Stimulated activated effector memory CD8-positive, alpha-beta T cell treated with anti-CD3 and anti-CD28 coated beads, Interleukin-12 subunit alpha, Interleukin-12 subunit beta, amount 100 ng/mL, for 72 hours (primary cell): ENCODE results near the gene VPS35L.

Source experiments
- ATAC-seq: fragments of 150-1000 bp; cut with Tn5 transposase; 2 replicates; pipeline ENCODE4 v1.10.0; 2021
- DNase-seq, 2 donors: peaks; one replicate each; pipeline ENCODE4 v3.0.0; 2021 to 2022; ENCODE audit warnings: low spot score in 2 of 2
- H3K27ac Mint-ChIP-seq: one replicate; pipeline ENCODE4 v1.8.0; 2022; ENCODE audit warnings: mild to moderate bottlenecking, mixed read lengths
- H3K36me3 Mint-ChIP-seq: one replicate; pipeline ENCODE4 v1.8.0; 2022; ENCODE audit warnings: mild to moderate bottlenecking, mixed read lengths
- H3K4me1 Mint-ChIP-seq: one replicate; pipeline ENCODE4 v1.8.0; 2022; ENCODE audit warnings: mixed read lengths
- H3K4me3 Mint-ChIP-seq: one replicate; pipeline ENCODE4 v1.8.0; 2022; ENCODE audit warnings: mild to moderate bottlenecking, mixed read lengths
- H3K9me3 Mint-ChIP-seq: one replicate; pipeline ENCODE4 v1.8.0; 2022; ENCODE audit warnings: mixed read lengths

Gene VPS35L, protein sequence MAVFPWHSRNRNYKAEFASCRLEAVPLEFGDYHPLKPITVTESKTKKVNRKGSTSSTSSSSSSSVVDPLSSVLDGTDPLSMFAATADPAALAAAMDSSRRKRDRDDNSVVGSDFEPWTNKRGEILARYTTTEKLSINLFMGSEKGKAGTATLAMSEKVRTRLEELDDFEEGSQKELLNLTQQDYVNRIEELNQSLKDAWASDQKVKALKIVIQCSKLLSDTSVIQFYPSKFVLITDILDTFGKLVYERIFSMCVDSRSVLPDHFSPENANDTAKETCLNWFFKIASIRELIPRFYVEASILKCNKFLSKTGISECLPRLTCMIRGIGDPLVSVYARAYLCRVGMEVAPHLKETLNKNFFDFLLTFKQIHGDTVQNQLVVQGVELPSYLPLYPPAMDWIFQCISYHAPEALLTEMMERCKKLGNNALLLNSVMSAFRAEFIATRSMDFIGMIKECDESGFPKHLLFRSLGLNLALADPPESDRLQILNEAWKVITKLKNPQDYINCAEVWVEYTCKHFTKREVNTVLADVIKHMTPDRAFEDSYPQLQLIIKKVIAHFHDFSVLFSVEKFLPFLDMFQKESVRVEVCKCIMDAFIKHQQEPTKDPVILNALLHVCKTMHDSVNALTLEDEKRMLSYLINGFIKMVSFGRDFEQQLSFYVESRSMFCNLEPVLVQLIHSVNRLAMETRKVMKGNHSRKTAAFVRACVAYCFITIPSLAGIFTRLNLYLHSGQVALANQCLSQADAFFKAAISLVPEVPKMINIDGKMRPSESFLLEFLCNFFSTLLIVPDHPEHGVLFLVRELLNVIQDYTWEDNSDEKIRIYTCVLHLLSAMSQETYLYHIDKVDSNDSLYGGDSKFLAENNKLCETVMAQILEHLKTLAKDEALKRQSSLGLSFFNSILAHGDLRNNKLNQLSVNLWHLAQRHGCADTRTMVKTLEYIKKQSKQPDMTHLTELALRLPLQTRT

DNA sequence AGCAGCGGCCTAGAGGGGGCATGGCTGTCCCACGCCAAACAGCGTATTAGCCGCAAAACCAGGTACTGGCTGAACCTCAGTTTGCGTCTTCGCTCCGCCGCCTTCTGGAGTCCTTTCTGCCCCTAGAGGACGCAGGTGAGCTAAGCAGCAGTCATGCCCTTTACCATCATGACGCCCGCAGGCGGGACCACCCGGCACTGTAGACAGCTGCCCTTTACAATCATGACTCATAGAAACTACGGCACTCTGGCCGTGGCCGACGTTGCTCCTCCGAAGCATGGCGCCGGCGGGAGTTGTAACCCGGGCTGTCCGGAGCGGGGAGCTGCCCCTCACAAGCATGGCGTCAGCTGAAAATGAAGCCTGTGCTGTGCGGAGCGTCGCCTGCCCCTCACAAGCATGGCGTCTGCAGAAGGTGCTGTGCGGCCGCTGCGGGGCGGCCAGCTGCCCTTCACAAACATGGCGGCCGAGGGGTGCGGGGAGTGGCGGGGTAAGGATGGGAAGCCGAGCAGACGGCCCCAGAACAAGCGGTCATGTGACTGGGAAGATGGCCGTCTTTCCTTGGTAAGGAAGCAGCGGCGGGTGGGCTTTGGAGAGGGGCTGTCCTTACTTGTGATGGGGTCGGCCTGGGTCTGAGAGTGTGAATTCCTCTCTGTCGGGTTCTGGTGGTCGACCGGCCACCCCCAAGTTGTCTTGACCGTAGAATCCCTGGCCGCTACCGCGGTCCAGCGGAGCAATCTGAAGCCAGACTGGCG lies at the start of gene VPS35L:
VPS35L (plus strand) TSS at position 518 of the 752 bp plus-strand sequence; CDS start at position 545, 27 bp downstream.
- H3K9me3 Mint-ChIP-seq: no peaks in the 10 kb centered on the region
- H3K27ac Mint-ChIP-seq: peak within 1 kb of the TSS; percentile 98
- DNase-seq: peak; percentile 89 to 98
- peak within 1 kb of the TSS; percentile 91 for H3K4me3 Mint-ChIP-seq
- peaks cover 19% of the 10 kb centered on the region for H3K36me3 Mint-ChIP-seq
- peak; percentile 97 for ATAC-seq
- H3K4me1 Mint-ChIP-seq: peaks cover 18% of the 10 kb centered on the region

DNA sequence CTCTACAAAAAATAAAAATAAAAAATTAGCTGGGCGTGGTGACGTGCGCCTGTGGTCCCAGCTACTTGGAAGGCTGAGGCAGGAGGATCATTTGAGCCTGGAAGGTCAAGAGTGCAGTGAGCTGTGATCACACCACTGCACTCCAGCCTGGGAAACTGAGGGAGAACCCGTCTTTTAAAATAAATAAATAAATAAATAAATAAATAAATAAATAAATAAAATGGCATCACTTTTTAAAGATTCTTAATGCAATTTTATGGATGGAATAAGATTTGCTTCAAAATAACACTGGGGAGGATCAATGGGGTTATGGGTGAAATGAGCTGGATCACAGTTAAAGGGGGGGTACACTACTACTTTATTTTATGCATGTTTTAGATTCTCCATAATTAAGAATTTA lies 48.5 kb upstream of the VPS35L start:
- no peak overlapping the region for H3K4me3 Mint-ChIP-seq
- H3K36me3 Mint-ChIP-seq: peaks cover 93% of the 10 kb centered on the region
- ATAC-seq (no peak), DNase-seq (no peak)
- no peak overlapping the region for H3K27ac Mint-ChIP-seq
- H3K4me1 Mint-ChIP-seq: no peaks in the 10 kb centered on the region
- H3K9me3 Mint-ChIP-seq: no peaks in the 10 kb centered on the region

DNA sequence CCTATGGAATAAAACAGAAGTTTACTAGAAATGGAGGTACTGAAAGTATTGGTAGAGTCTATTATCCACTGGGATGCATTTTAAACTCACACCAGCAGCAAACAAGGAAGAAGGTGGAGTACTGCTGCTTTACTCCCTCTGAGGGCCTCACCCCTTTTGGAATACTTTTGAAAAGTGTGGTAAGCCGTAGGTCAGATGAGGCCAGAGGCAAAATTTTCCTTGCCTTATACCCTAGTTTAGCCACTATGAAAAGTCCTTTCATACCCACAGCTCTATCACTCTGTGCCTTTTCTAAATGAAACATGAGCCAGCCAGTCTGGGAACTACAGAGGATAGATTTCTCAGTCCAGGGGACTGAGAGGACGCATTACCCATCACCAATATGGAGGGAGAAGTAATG lies 47.6 kb upstream of the VPS35L start:
- Mint-ChIP-seq H3K27ac (no peak overlapping the region), H3K36me3 (peaks cover 90% of the 10 kb centered on the region), H3K9me3 (no peaks in the 10 kb centered on the region), H3K4me1 (no peaks in the 10 kb centered on the region), H3K4me3 (no peak overlapping the region)
- no peak for ATAC-seq
- DNase-seq: no peak

DNA sequence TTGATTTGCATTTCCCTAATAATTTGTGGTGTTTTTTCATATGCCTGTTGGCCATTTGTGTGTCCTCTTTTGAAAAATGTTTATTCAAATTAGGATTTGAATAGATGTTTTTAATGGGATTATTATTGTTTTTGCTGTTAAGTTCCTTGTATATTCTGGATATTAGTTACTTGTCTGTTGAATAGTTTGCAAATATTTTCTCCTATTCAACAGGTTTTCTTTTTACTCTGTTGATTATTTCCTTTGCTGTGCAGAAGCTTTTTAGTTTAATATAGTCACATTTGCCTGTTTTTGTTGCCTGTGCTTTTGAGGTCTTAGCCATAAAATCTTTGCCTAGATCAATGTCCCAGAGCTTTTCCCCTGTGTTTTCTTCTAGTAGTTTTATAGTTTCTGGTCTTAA lies 43.2 kb upstream of the VPS35L start:
- Mint-ChIP-seq H3K4me1 (peaks cover 17% of the 10 kb centered on the region), H3K4me3 (no peak overlapping the region), H3K27ac (peak overlapping the region; percentile 10), H3K9me3 (no peaks in the 10 kb centered on the region), H3K36me3 (peaks cover 90% of the 10 kb centered on the region)
- DNase-seq (no peak), ATAC-seq (no peak)

DNA sequence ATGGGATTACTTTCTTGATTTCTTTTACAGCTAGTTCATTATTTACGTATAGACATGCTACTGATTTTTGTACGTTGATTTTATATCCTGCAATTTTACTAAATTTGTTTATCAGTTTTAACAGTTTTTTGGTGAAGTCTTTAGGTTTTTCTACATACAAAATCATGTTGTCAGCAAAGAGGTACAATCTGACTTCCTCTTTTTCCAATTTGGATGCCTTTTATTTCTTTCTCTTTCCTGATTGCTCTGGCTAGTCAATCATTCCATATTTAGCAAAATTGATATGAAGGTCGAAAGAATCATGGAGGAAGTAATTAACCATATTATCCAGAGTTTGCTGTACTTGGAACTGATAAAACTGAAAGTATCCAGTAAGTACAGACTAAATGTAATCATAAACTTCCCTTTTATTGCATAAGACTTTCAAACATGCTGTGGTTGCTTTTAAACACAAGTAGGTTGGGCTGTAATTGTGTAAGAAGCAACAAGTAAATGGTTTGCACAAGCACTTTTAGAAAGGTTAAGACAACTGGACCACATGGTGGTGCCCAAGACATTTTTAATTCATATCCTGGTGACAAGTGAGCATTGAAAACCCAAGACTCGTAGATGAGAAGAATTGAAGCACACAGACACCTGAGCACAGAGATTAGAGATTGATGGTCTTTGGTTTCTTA lies 42.0 kb upstream of the VPS35L start:
- no peak for ATAC-seq
- Mint-ChIP-seq H3K9me3 (no peaks in the 10 kb centered on the region), H3K4me3 (no peak overlapping the region), H3K36me3 (peaks cover 91% of the 10 kb centered on the region), H3K4me1 (peaks cover 27% of the 10 kb centered on the region), H3K27ac (no peak overlapping the region)
- DNase-seq: no peak

DNA sequence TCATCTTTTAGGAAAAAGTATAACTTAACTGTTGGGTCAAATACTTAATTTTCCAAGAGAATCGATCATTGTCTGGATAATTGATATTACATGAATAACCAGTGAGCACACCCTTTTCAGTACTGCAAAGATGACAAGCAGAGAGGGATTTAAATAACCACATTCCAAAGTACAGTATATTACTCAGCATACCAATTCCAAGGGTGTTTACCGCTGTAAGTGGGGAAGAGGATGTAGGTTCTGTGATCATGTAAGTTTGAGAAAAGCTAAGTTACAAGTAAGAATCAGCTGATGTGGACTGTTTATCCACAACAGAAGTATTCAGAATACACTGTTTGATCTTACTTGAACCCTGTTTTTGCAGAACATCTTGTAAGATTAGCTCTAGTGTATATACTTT lies 39.7 kb upstream of the VPS35L start:
- Mint-ChIP-seq H3K36me3 (peaks cover 82% of the 10 kb centered on the region), H3K4me1 (peaks cover 42% of the 10 kb centered on the region), H3K9me3 (no peaks in the 10 kb centered on the region), H3K4me3 (no peak overlapping the region), H3K27ac (peak overlapping the region; percentile 20)
- DNase-seq (no peak), ATAC-seq (no peak)

DNA sequence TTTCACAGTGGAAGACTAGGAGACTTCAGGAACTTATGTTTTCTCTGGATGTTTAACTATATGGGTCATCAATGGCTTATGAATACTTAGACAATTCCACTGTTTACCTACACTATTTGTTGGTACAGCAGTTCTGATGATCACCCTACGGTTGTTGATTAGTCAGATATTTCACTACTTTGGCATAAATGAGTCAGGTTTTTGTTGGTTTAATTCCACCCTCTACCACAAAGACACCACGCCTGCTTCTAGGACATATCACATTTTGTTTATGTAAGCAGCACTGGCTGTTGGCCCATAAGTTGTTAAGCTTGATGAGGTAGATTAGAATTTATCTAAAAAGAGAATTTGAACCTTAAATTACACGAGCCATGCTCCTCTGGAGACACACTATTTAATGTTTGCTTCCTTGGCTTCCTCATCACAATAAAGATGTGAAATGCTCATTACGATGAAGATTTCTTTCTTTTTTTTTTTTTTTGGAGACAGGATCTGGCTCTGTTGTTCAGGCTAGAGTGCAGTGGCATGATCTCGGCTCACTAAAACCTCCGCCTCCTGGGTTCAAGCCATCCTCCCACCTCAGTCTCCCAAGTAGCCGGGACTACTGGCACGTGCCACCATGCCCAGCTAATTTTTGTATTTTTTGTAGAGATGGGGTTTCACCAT lies 37.9 kb upstream of the VPS35L start:
- peaks cover 79% of the 10 kb centered on the region for H3K36me3 Mint-ChIP-seq
- DNase-seq: no peak

DNA sequence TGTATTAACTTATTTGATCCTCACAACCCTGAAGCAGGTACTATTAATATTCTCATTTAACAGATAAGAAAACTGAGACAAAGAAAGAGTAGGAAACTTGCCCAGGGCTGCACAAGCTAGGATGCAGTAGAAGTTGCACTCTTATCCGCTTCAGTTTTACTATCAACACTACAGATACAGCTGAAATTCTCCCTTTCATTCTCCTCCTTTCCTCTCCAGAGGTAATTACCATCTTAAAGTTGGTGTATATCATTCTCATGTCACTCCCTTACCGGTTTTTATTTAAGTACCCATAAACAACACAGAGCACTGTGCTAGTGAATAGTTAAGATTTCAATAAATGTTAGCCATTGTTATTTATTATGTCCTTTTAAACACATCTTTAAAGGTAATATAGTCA lies 37.1 kb upstream of the VPS35L start:
- H3K27ac Mint-ChIP-seq: peak overlapping the region; percentile 81
- peaks cover 70% of the 10 kb centered on the region for H3K36me3 Mint-ChIP-seq
- ATAC-seq: no peak
- H3K9me3 Mint-ChIP-seq: no peaks in the 10 kb centered on the region
- no peak for DNase-seq
- peaks cover 58% of the 10 kb centered on the region for H3K4me1 Mint-ChIP-seq
- H3K4me3 Mint-ChIP-seq: peak overlapping the region; percentile 29

More for the DNA sequence above, 37.9 kb upstream of the VPS35L start:
- peaks cover 57% of the 10 kb centered on the region for H3K4me1 Mint-ChIP-seq
- H3K4me3 Mint-ChIP-seq: peak overlapping the region; percentile 15
- no peaks in the 10 kb centered on the region for H3K9me3 Mint-ChIP-seq
- peak overlapping the region; percentile 53 for H3K27ac Mint-ChIP-seq
- ATAC-seq: peak; percentile 79

DNA sequence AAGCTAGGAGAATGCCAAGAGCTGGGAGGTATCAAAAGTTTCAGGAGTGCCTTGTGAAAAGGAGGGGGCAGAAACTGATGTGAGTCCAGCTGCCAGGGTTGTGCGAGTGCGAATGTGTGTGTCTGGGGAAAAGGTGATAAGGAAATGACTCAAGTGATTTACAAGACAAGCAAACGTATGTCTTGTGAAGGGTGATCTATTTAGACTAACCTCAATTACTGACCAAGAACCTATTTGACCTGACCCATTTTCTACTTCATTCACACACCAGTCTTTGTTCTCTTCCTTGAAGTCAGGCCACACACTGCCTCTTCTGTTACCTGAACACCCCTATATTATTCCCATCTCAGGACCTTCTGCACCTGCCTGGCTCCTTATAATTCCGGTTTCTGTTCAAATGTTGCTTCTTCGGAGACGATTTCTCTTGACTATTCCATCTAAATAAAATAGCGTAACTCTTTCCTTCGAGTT lies 34.6 kb upstream of the VPS35L start:
- DNase-seq: no peak
- Mint-ChIP-seq H3K27ac (peak overlapping the region; percentile 87), H3K4me3 (peak overlapping the region; percentile 92), H3K4me1 (peaks cover 64% of the 10 kb centered on the region), H3K36me3 (peaks cover 54% of the 10 kb centered on the region), H3K9me3 (no peaks in the 10 kb centered on the region)
- no peak for ATAC-seq

DNA sequence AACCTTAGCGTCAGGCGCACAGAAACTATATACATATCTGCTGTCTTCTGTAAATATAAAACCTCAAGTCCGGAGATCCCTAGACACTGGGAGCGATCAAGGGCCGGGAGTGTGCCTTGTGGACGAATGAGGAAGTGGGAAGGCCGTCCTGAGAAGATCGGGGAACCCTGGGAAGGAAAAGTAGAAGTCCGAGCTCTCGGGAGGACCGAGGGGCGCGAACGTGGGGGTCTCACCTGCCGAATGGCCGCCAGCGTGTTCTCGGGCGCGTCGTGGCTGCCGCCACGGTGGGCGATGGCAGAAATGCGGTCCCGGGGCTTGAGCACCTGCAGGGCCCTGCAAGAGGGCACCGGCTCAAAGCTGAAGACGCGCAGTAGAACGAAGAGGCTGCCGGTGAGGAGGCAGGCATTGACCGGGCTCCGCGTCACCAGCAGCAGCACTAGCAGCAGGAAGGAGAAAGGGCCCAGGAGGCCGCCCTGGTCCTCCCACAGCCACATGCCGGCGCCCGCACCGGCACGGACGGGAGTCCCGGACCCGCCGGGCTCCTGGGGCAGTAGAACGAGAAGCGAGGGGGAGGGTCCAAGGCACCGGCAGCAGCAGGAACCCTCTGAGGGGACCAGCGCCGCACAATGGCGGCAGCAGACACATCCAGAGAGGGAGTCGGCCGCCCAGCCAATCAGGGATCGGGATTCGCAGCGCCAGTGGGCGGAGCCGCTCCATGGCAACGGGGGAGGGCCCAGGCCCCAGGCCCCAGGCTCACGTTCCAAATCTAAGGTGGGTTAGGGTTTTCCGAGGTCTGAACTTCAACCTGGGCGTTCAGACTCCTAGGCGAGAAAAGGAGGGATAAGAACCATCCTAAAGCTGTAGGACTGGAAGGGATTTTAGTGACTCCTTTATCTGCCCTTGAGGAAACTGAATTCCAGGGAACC lies 33.8 kb upstream of the VPS35L start, which contains the start of gene GDE1:
GDE1 (minus strand) TSS at position 628 of the 926 bp plus-strand sequence; CDS start at position 494, 134 bp downstream.
- ATAC-seq (peak; percentile 83), DNase-seq (peak; percentile 84 to 95)
- Mint-ChIP-seq H3K9me3 (no peaks in the 10 kb centered on the region), H3K4me3 (peak within 1 kb of the TSS; percentile 92), H3K4me1 (peaks cover 61% of the 10 kb centered on the region), H3K27ac (peak within 1 kb of the TSS; percentile 87), H3K36me3 (peaks cover 46% of the 10 kb centered on the region)

DNA sequence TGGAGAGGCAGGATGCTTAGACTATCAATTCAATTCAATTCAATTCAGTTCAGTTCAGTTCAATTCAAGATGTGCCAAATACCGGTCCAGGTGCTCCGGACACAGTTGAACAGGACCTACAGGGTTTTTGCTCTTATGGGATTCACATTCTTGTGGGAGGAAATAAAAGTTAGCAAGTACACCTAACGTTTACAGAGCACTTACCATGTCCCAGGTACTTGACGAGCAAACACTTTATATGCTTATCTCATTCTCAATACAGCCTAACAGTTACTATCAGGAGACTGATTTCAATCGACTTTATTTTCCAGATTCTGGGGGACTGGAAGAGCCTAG lies 33.1 kb upstream of the VPS35L start:
- no peak for DNase-seq
- peak overlapping the region; percentile 92 for H3K4me3 Mint-ChIP-seq
- ATAC-seq: no peak
- H3K4me1 Mint-ChIP-seq: peaks cover 55% of the 10 kb centered on the region
- H3K9me3 Mint-ChIP-seq: no peaks in the 10 kb centered on the region
- H3K27ac Mint-ChIP-seq: peak overlapping the region; percentile 87
- H3K36me3 Mint-ChIP-seq: peaks cover 40% of the 10 kb centered on the region

DNA sequence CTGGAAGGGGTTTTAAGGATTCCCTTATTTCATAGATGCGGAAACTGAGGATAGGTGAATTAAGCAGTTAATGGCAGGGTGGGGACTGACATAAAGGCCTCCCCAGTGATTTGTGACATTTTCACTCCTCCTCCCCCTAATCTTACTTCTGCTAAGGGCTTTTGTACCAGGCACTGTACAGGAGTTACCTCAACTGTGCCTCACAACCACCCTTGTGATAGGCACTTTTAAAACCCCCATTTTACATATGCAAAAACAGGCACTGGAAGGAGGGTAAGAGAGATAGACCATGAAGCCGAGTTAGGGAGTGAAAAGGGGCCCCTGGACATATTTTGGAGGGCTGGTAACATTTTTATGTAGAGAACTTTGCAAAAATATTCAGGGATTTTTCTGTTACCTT lies 32.7 kb upstream of the VPS35L start:
- H3K4me3 Mint-ChIP-seq: peak overlapping the region; percentile 92
- H3K4me1 Mint-ChIP-seq: peaks cover 51% of the 10 kb centered on the region
- DNase-seq: no peak
- H3K36me3 Mint-ChIP-seq: peaks cover 36% of the 10 kb centered on the region
- ATAC-seq: no peak
- H3K27ac Mint-ChIP-seq: peak overlapping the region; percentile 87
- H3K9me3 Mint-ChIP-seq: no peaks in the 10 kb centered on the region

DNA sequence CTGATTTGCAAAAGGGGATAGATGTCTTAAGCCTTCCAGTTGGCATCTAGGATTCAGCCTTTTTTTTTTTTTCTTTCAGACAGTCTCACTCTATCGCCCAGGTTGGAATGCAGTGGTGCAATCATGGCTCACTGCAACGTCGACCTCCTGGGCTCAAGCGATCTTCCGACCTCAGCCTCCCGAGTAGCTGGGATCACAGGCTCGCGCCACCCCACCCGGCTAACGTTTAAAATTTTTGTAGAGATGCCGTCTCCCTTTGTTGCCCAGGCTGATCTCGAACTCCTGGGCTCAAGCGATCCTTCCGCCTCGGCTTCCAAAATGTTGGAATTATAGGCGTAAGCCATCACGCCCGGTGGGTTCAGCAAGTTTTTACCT lies 32.3 kb upstream of the VPS35L start:
- peak overlapping the region; percentile 95 for H3K27ac Mint-ChIP-seq
- H3K36me3 Mint-ChIP-seq: peaks cover 39% of the 10 kb centered on the region
- DNase-seq: no peak
- no peak for ATAC-seq
- H3K4me1 Mint-ChIP-seq: peaks cover 49% of the 10 kb centered on the region
- peak overlapping the region; percentile 97 for H3K4me3 Mint-ChIP-seq
- H3K9me3 Mint-ChIP-seq: no peaks in the 10 kb centered on the region
